ENCODE measurements around the gene ANKRD40CL. TPM values are rescaled to one million over a fixed set of nuclear protein-coding genes. Genes with fewer than 3 reads are reported as not detected.

ANKRD40CL gene
- polyA plus RNA-seq, 1 donor (not counting 4 experiments of a cell fraction or from before 2014, with no cell fraction given), result not detected

- no peaks in the 10 kb centered on the region for H3K9me3 ChIP-seq (ENCODE audit: control insufficient read depth, low read depth, low read length)
- DNase-seq (ENCODE audit: low read depth, low spot score) (no peak), FAIRE-seq (no peak)
- no peaks in the 10 kb centered on the region for H3K36me3 ChIP-seq (ENCODE audit: control insufficient read depth in 2 of 2, extremely low read depth in 1 of 2, insufficient read depth in 2 of 2, low read length in 2 of 2)
- no peak overlapping the region for H3K4me2 ChIP-seq (ENCODE audit: control insufficient read depth, extremely low read depth, insufficient read depth, low read depth, low read length)
- dilution Hi-C loops (cut with MboI; ENCODE audit: extremely low pct_ligation_motif_present, low sequenced_read_pairs), result no loop called here
- no peak overlapping the region for H3K4me3 ChIP-seq (ENCODE audit: control insufficient read depth in 2 of 3, extremely low read depth in 1 of 3, insufficient read depth in 2 of 3, low read depth in 1 of 3, low read length in 3 of 3)
- no peaks in the 10 kb centered on the region for H3K27me3 ChIP-seq (ENCODE audit: control insufficient read depth, extremely low read depth, insufficient read depth, low read length)
- no peaks in the 10 kb centered on the region for H3K9me1 ChIP-seq (ENCODE audit: control insufficient read depth, extremely low read depth, insufficient read depth, low read length)
- H3K4me1 ChIP-seq (ENCODE audit: control insufficient read depth, extremely low read depth, insufficient read depth, low read length), result peaks cover 5% of the 10 kb centered on the region
- no peaks in the 10 kb centered on the region for H3K79me2 ChIP-seq (ENCODE audit: control insufficient read depth, insufficient read depth, low read length)
- no peak overlapping the region for H3K9ac ChIP-seq (ENCODE audit: control insufficient read depth, extremely low read depth, insufficient read depth, low read length)
- TF ChIP-seq CTCF (optimal IDR thresholded peaks at IDR 0.05 in 1 of 3, IDR thresholded peaks at IDR 0.05 in 1 of 3, conservative IDR thresholded peaks at IDR 0.05 in 1 of 3; ENCODE audit: extremely low read depth in 1 of 3, insufficient read depth in 2 of 3, low read length in 3 of 3) (no peak), EZH2 (IDR thresholded peaks at IDR 0.05; ENCODE audit: low read length) (no peak)
- H3K27ac ChIP-seq (ENCODE audit: control insufficient read depth, insufficient read depth, low read length), result no peak overlapping the region
- no peaks in the 10 kb centered on the region for H4K20me1 ChIP-seq (ENCODE audit: control insufficient read depth, extremely low read depth, insufficient read depth, low read length)
- no peak overlapping the region for H2AFZ ChIP-seq (ENCODE audit: control insufficient read depth, low read length)
Measured at GRCh38 chr17:50792132-50792531, 24.8 kb upstream of the ANKRD40CL start.

GRCh38 chr17:50790618-50791017, 23.3 kb upstream of the ANKRD40CL start:
- Histone ChIP-seq H3K9ac (ENCODE audit: control insufficient read depth, extremely low read depth, insufficient read depth, low read length) (no peak overlapping the region), H3K4me2 (ENCODE audit: control insufficient read depth, extremely low read depth, insufficient read depth, low read depth, low read length) (no peak overlapping the region), H3K4me3 (ENCODE audit: control insufficient read depth in 2 of 3, extremely low read depth in 1 of 3, insufficient read depth in 2 of 3, low read depth in 1 of 3, low read length in 3 of 3) (no peak overlapping the region), H4K20me1 (ENCODE audit: control insufficient read depth, extremely low read depth, insufficient read depth, low read length) (no peaks in the 10 kb centered on the region), H3K4me1 (ENCODE audit: control insufficient read depth, extremely low read depth, insufficient read depth, low read length) (peaks cover 19% of the 10 kb centered on the region), H3K9me1 (ENCODE audit: control insufficient read depth, extremely low read depth, insufficient read depth, low read length) (no peaks in the 10 kb centered on the region), H3K79me2 (ENCODE audit: control insufficient read depth, insufficient read depth, low read length) (no peaks in the 10 kb centered on the region), H3K27ac (ENCODE audit: control insufficient read depth, insufficient read depth, low read length) (no peak overlapping the region), H3K27me3 (ENCODE audit: control insufficient read depth, extremely low read depth, insufficient read depth, low read length) (no peaks in the 10 kb centered on the region), H3K9me3 (ENCODE audit: control insufficient read depth, low read depth, low read length) (no peaks in the 10 kb centered on the region), H3K36me3 (ENCODE audit: control insufficient read depth in 2 of 2, extremely low read depth in 1 of 2, insufficient read depth in 2 of 2, low read length in 2 of 2) (no peaks in the 10 kb centered on the region), H2AFZ (ENCODE audit: control insufficient read depth, low read length) (no peak overlapping the region)
- dilution Hi-C loops (cut with MboI; ENCODE audit: extremely low pct_ligation_motif_present, low sequenced_read_pairs), result no loop called here
- FAIRE-seq, result no peak
- DNase-seq (ENCODE audit: low read depth, low spot score), result no peak
- TF ChIP-seq CTCF (optimal IDR thresholded peaks at IDR 0.05 in 1 of 3, IDR thresholded peaks at IDR 0.05 in 1 of 3, conservative IDR thresholded peaks at IDR 0.05 in 1 of 3; ENCODE audit: extremely low read depth in 1 of 3, insufficient read depth in 2 of 3, low read length in 3 of 3) (no peak), EZH2 (IDR thresholded peaks at IDR 0.05; ENCODE audit: low read length) (no peak)
